GM04504 (cell line): Measurements from ENCODE around the gene AP1G1.

Experiments
- DNase-seq: peaks from one replicate; pipeline ENCODE4 v3.0.0-alpha.2; 2012; ENCODE audit warnings: low read depth

AP1G1 gene

DNA sequence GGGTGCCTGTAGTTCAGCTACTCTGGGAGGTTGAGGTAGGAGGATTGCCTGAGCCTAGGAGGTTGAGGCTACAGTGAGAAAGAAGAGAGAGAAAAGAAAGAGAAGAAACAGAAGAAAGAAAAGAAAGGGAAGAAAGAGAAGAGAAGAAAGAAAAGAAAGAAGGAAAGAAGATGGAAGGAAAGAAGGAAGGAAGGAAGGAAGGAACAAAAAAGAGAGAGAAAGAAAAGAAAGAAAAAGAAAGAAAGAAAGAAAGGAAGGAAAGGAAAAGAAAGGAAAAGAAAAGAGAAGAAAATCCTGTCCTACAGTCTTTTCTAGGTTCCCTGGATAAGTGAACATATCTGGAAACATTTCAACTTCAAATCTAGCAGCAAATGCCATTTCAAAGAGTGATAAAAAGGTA lies 54.5 kb downstream of the AP1G1 start:
- no peak for DNase-seq

GRCh38 chr16:71748226-71748625 lies 60.4 kb downstream of the AP1G1 start:
- no peak for DNase-seq

DNA sequence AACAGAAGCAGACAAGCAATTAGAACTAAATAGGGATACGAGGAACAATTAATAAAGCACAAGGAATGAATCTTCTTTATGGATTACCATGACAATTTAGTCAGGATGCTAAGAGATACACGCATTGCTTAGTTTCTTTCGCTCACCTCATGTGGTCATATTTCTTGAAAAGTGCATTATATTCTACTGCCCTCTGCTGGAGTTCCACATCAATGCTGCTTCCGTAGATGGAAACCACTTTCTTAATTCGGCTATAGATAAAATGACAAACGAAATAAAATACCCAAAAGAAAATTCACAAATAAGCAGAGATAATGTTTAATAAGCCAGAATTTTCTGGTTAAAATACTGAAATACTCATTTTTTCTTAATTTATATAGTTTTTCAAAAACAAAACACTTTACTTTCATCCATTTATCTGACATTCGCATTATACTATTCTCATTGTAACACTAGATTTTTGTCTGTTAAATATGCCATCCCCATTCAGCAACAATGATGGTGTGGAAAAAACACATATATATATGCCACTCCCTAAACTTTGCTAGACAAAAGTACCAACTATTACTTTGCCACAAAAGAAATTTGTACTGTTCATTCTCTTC lies 62.1 kb downstream of the AP1G1 start:
- DNase-seq: no peak

- DNase-seq: no peak
Observed at GRCh38 chr16:71738855-71739254, 69.8 kb downstream of the AP1G1 start.

DNA sequence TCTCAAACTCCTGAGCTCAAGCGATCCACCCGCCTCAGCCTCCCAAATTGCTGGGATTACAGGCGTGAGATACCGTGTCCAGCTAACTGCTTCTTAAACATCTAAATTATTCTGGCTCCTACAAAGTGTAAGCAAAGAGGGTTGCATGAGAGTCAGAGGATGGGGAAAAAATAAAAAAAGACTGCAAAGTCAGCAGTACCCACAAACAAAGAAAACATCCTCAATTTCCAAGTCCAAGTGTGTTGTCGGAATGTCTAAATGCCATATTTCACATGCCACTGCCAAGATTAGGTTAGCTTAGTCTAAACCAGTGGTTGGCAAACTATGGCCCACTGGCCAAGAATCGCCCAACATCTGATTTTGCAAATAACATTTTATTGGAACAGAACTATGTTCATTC lies 71.1 kb downstream of the AP1G1 start:
- no peak for DNase-seq

GRCh38 chr16:71734511-71734910 lies 74.1 kb downstream of the AP1G1 start:
- DNase-seq: no peak

DNA sequence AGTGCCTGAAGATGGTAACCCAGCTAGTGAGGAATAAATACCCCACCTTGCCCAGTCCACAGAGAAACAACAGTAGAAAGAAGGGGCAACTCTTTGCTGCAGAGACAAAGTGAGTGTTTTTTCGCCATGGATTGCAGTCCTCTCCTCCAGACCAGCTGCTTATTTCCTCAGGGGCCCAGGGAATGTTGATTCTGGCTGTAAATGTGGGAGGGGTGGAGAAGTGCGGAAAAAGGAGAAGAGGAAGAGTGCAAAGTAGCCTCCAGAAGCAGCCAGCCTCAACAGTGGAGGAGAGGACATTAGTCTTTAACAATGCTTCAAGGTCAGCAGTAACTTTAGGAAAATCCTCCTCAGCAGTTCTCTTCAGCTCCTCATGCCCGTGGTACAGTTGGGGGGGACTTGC lies 76.0 kb downstream of the AP1G1 start:
- no peak for DNase-seq

GRCh38 chr16:71727551-71728324 lies 80.9 kb downstream of the AP1G1 start:
- DNase-seq: no peak

- DNase-seq: no peak
Observed at GRCh38 chr16:71726476-71727315, 81.9 kb downstream of the AP1G1 start.

DNA sequence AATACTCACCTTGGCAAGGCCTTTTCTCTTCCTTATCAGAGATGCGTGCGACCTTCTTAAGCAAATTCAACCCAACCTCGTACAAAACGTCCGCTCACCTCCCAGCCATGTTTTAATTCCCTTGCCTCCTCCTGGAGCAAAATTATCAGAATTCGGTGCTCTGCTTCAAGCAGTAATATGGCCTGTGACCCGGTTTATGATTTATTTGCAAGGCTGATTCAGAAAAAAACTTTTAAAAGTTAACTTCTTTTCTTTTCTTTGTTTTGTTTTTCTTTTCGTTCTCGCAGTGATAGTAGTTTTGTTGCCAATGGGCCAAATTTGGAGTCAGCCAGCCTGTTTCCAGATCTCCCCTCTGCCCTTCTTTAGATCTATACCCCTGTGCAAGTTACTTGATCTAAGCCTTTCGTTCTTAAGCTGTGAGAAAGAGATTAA lies 84.3 kb downstream of the AP1G1 start, which contains the start of gene PHLPP2:
Gene PHLPP2, minus strand, starts transcription at position 382 of the 432 bp plus-strand sequence. CDS start 9,906 bp downstream, outside the sequence.
- no peak for DNase-seq

- peak; percentile 34 for DNase-seq
Observed at GRCh38 chr16:71723537-71724319, 84.9 kb downstream of the AP1G1 start.

DNA sequence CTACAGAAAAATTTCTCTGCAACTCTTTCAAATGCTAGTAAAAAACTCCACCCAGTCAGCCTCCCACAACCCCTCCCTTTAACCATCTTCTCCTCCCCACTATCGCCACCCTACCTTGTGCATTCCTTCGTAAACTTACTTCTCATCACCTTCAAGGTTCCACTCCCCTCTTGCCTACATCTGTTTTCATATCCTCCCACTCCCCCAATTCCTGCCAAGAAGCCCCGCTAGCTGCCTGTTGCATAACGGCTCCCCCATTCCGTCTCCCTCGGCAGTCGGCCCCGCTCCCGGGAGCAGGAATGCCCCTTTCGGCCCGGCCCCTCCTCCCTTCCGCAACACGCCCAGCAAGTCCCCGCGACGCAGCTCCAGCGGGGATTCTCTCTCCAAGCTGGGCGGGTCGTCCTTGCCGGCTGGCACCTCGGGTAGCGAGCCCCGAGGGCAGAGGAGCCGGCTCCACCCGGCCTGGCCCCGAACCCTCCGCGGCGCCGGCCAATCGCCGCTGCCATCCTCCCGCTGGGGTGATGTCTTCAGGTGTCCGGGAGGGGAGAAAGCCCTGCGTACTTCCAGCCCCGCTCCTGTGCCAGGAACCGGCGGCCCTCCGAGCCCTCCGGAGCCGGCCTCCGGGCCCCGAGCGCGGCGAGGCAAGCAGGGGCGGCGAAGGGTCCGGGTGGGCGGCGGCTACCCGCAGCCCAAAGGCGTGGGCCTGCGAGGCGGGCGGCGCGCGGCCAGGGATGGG lies 85.7 kb downstream of the AP1G1 start:
- peak; percentile 35 for DNase-seq

DNA sequence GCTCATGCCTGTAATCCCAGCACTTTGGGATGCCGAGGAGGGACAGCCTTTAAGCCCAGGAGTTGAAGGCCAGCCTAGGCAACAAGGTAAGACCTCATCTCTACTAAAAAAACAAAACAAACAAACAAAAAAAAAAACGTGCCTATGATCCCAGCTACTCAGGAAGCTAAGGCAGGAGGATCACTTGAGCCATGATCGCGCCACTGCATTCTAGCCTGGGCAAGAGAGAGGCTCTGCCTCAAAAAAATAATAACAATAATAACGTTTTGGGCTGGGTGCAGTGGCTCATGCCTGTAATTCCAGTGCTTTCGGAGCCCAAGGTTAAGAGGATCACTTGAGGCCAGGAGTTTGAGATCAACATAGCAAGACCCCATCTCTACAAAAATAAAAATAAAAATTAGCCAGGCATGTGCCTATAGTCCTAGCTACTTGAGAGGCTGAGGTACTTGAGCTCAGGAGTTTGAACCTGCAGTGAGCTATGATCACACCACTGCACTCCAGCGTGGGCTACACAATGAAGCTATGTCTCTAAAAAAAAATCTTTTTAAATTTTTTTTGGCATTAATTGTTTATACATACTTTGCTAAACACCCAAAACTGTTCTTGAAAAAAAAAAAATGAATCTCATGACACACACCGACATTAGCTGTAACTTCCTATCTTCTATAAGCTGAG lies 87.4 kb downstream of the AP1G1 start:
- DNase-seq: no peak

DNA sequence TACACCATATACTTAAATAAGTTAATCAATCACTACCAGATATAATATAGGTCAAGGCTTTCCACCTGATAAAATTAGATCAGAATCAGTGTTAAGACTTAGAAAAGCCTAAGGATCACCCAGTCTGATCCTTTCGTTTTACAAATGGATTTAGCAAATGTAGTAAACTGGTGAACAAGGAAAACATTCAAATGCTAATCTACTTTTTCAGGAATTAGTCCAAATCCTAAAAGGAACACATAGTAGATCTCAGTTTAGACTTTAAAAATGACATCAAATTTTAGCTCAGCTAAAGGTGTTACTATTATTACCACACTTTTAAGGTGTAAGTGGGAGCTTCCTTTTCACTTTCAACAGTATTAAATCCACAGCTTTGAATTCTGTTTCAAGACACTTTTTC lies 96.1 kb downstream of the AP1G1 start:
- no peak for DNase-seq

DNA sequence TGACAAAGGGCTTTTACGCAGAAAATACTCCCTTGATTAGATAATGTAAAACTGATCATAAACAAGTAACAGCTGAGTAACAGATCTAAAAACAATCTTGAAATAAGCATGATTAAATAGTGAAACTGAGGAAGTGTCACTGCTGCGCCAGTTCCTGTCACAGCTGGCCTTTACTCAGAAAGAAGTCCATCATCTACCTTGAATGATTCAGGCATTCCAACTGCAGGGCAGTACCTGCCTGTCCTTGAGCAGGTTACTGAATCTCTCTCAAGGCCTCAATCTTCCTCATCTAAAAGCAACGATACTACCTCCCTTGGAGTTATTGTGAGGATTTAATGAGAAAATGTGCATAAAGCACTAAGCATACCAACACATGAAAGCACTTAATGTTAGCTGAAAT lies 96.8 kb downstream of the AP1G1 start:
- DNase-seq: no peak

DNA sequence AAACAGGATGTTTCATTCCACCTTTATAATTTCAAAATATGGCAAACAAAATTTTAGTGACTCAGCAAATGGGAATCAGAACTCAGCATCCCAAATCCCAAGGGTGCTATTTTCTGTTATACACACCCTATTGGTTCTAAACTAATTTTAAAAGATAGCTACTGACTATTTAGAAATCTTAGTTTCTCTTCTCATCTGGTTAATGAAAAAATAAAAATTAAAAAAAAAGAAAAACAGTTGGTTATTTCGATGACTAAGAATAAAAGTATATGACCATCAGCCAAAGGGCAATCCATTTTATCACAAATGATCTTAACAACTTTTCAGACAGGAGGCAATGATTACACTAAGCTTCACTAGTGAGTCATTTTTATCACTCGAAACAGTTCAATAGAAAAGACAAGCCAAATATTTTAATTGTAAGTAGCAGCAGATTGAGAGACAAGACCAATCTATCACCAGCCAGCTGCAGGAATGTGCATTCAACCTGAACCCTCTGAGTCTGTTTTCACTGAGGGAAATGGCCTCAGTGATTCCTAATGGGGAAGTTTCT lies 99.3 kb downstream of the AP1G1 start:
- DNase-seq: peak; percentile 52

- no peak for DNase-seq
Observed at GRCh38 chr16:71708696-71709095, 99.9 kb downstream of the AP1G1 start.

- no peak for DNase-seq
Observed at GRCh38 chr16:71707199-71707598, 101.4 kb downstream of the AP1G1 start.

- DNase-seq: no peak
Observed at GRCh38 chr16:71706046-71706445, 102.6 kb downstream of the AP1G1 start.

GRCh38 chr16:71703333-71703732 lies 105.3 kb downstream of the AP1G1 start:
- DNase-seq: no peak
